Chondrocyte (in vitro differentiated cells): ENCODE results near the gene ZNF529. TPM values are rescaled to one million over a fixed set of nuclear protein-coding genes. Genes with fewer than 3 reads are reported as not detected.

Source experiments
- DNase-seq: peaks from one replicate; pipeline ENCODE4 v3.0.0; 2021; ENCODE audit warnings: mixed read lengths, low spot score
- H3K27ac Mint-ChIP-seq: one replicate; pipeline ENCODE4 v1.8.0; 2021; ENCODE audit warnings: mild to moderate bottlenecking, moderate library complexity, mixed read lengths; ENCODE audit not compliant: unreplicated experiment
- H3K27me3 Mint-ChIP-seq: 2 replicates; pipeline ENCODE4 v1.8.0; 2021; ENCODE audit warnings: low read depth, mixed read lengths
- H3K36me3 Mint-ChIP-seq: 2 replicates; pipeline ENCODE4 v1.8.0; 2021; ENCODE audit warnings: low read depth, mixed read lengths
- H3K4me1 Mint-ChIP-seq: 2 replicates; pipeline ENCODE4 v1.8.0; 2021; ENCODE audit warnings: low read depth, mild to moderate bottlenecking, mixed read lengths
- H3K4me3 Mint-ChIP-seq: one replicate; pipeline ENCODE4 v1.8.0; 2021; ENCODE audit warnings: mild to moderate bottlenecking, moderate library complexity, mixed read lengths; ENCODE audit not compliant: unreplicated experiment
- H3K9me3 Mint-ChIP-seq: 2 replicates; pipeline ENCODE4 v1.8.0; 2021; ENCODE audit warnings: low read depth, mixed read lengths
- CTCF ChIP-seq: fragments of 200-600 bp; sonication (generic); IDR thresholded peaks from 2 replicates; pipeline ENCODE4 v1.5.0; 2021; ENCODE audit warnings: antibody characterized with exemption, mild to moderate bottlenecking, moderate library complexity
- total RNA-seq: library from RNA; stranded (reverse); gene quantifications from 3 replicates; pipeline ENCODE4 v1.2.1, GENCODE V29; 2021

ZNF529 gene
- total RNA-seq, 1 donor from 2014 or later, result 13.7 TPM

- Mint-ChIP-seq H3K9me3 (peaks cover 46% of the 10 kb centered on the region), H3K27ac (no peak overlapping the region), H3K27me3 (no peaks in the 10 kb centered on the region), H3K36me3 (peaks cover 18% of the 10 kb centered on the region), H3K4me1 (no peaks in the 10 kb centered on the region), H3K4me3 (no peak overlapping the region)
- DNase-seq, result no peak
- TF ChIP-seq CTCF, result no peak
Measured at GRCh38 chr19:36501973-36502372, 71.1 kb downstream of the ZNF529 start.

DNA sequence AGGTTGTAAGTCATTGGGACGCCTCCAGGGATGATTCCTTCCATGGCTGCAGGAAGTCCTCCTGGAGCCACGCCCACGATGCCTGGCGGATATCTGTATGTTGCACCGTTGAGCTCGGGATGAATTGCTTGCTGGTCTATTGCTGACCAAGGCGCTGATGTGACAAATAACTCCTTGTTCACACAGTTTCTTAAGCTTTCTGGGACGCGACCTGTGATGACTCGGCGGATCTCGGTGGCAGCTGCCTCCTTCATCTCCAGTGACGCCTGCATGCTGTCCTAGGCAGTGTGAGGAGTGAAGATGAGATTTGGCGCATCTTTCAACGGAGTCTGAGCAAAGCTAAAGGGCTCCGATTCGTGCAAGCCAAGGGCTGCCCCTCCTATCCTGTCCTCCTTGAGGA, 76.1 kb downstream of the ZNF529 start:
- no peak for DNase-seq
- H3K27me3 Mint-ChIP-seq, result no peaks in the 10 kb centered on the region
- H3K4me3 Mint-ChIP-seq, result no peak overlapping the region
- H3K36me3 Mint-ChIP-seq, result peaks cover 9% of the 10 kb centered on the region
- H3K4me1 Mint-ChIP-seq, result no peaks in the 10 kb centered on the region
- no peak for TF ChIP-seq CTCF
- peaks cover 30% of the 10 kb centered on the region for H3K9me3 Mint-ChIP-seq
- H3K27ac Mint-ChIP-seq, result no peak overlapping the region

Other genes starting within 250 kb of the ZNF529 start
- gene ZFP14, start 194.1 kb downstream of the ZNF529 start, total RNA-seq, result 3.2 to 6.3 TPM (median 3.8 TPM) in 3 replicates
- 8.2 to 9.3 TPM (median 8.9 TPM) in 3 replicates for gene ZFP82, start 154.6 kb downstream of the ZNF529 start, total RNA-seq
- gene ZNF566, start 83.7 kb downstream of the ZNF529 start, total RNA-seq, result 12.1 to 14.6 TPM (median 13.8 TPM) in 3 replicates
- gene ZNF260, start 45.0 kb downstream of the ZNF529 start, total RNA-seq, result 14.0 to 16.6 TPM (median 15.5 TPM) in 3 replicates
- gene ZNF382, start 32.0 kb upstream of the ZNF529 start, total RNA-seq, result 10.7 to 17.3 TPM (median 12.5 TPM) in 3 replicates
- 8.0 to 10.2 TPM (median 8.9 TPM) in 3 replicates for gene ZNF461, start 93.5 kb upstream of the ZNF529 start, total RNA-seq
- 4.9 to 6.9 TPM (median 6.4 TPM) in 3 replicates for gene ZNF567, start 114.3 kb upstream of the ZNF529 start, total RNA-seq
- 2.5 to 7.5 TPM (median 4.0 TPM) in 3 replicates for gene ZNF850, start 199.5 kb upstream of the ZNF529 start, total RNA-seq